ENCODE measurements around the gene ZRSR2. TPM values are rescaled to one million over a fixed set of nuclear protein-coding genes. Genes with fewer than 3 reads are reported as not detected.

The ZRSR2 gene
- total RNA-seq, 1 experiment from 2014 or later: 4.6 TPM

- H3K4me1 ChIP-seq (ENCODE audit: control insufficient read depth in 1 of 2, insufficient read depth in 2 of 2, low read length in 2 of 2): no peaks in the 10 kb centered on the region
- no peak overlapping the region for H3K9ac ChIP-seq (ENCODE audit: low read length)
- H3K4me3 ChIP-seq (replicated peaks in 1 of 2; ENCODE audit: low read depth in 1 of 2, low read length in 2 of 2): no peak overlapping the region
- intact Hi-C loops (cut with micrococcal nuclease): no loop called here
- TF ChIP-seq POLR2A (IDR thresholded peaks at IDR 0.05; ENCODE audit: borderline replicate concordance, extremely low read depth, insufficient read depth, insufficient read length) (no peak), CTCF (IDR thresholded peaks at IDR 0.05 in 2 of 3, conservative IDR thresholded peaks at IDR 0.05 in 1 of 3; ENCODE audit: borderline replicate concordance in 1 of 3, insufficient read depth in 1 of 3, low read depth in 2 of 3, low read length in 2 of 3) (no peak), CEBPB (IDR thresholded peaks at IDR 0.05; ENCODE audit: low read depth) (no peak), FOSL1 (IDR thresholded peaks at IDR 0.05; ENCODE audit: low read depth) (no peak), JUND (IDR thresholded peaks at IDR 0.05) (no peak), ZFX (IDR thresholded peaks at IDR 0.05) (no peak), SIN3A (IDR thresholded peaks at IDR 0.05; ENCODE audit: low read depth) (no peak), EZH2phosphoT487 (IDR thresholded peaks at IDR 0.05; ENCODE audit: borderline replicate concordance) (no peak), REST (IDR thresholded peaks at IDR 0.05; ENCODE audit: low read depth) (no peak), RAD21 (IDR thresholded peaks at IDR 0.05; ENCODE audit: low read depth) (no peak), TCF7L2 (IDR thresholded peaks at IDR 0.05; ENCODE audit: borderline replicate concordance, extremely low read depth, insufficient read depth, insufficient read length) (no peak), YY1 (IDR thresholded peaks at IDR 0.05; ENCODE audit: extremely low read depth, insufficient replicate concordance, low read depth, low read length) (no peak), SRF (IDR thresholded peaks at IDR 0.05; ENCODE audit: low read depth) (no peak), SP1 (IDR thresholded peaks at IDR 0.05; ENCODE audit: low read depth) (no peak), EGR1 (IDR thresholded peaks at IDR 0.05; ENCODE audit: low read depth) (no peak), ZNF274 (IDR thresholded peaks at IDR 0.05; ENCODE audit: low read depth, low read length) (no peak)
- TF ChIP-seq, protein P1, sequence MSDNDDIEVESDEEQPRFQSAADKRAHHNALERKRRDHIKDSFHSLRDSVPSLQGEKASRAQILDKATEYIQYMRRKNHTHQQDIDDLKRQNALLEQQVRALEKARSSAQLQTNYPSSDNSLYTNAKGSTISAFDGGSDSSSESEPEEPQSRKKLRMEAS (IDR thresholded peaks at IDR 0.05): no peak
- TF ChIP-seq, protein P2, sequence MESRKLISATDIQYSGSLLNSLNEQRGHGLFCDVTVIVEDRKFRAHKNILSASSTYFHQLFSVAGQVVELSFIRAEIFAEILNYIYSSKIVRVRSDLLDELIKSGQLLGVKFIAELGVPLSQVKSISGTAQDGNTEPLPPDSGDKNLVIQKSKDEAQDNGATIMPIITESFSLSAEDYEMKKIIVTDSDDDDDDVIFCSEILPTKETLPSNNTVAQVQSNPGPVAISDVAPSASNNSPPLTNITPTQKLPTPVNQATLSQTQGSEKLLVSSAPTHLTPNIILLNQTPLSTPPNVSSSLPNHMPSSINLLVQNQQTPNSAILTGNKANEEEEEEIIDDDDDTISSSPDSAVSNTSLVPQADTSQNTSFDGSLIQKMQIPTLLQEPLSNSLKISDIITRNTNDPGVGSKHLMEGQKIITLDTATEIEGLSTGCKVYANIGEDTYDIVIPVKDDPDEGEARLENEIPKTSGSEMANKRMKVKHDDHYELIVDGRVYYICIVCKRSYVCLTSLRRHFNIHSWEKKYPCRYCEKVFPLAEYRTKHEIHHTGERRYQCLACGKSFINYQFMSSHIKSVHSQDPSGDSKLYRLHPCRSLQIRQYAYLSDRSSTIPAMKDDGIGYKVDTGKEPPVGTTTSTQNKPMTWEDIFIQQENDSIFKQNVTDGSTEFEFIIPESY (IDR thresholded peaks at IDR 0.05; ENCODE audit: extremely low read depth, insufficient replicate concordance, low read length): no peak
- no peaks in the 10 kb centered on the region for H3K9me2 ChIP-seq (ENCODE audit: insufficient read depth)
- no peaks in the 10 kb centered on the region for H3K27me3 ChIP-seq (ENCODE audit: insufficient read depth, low read length)
- ChIA-PET CTCF (no interaction called here), POLR2A (no interaction called here), RAD21 (ENCODE audit: low non-redundant PET in 1 of 2, low total read pairs in 2 of 2, uncharacterized antibody in 2 of 2, unreplicated experiment in 2 of 2) (no interaction called here)
- H3K27ac ChIP-seq (ENCODE audit: low read depth, low read length): no peak overlapping the region
- BruUV-seq (replicated peaks): no TSS peak
- no peak overlapping the region for H3K4me2 ChIP-seq (ENCODE audit: low read length)
- DNase-seq (ENCODE audit: low read depth, low spot score) (no peak), ATAC-seq (no peak)
- H3K79me2 ChIP-seq (ENCODE audit: insufficient read depth, low read length): no peaks in the 10 kb centered on the region
- no peak overlapping the region for H2AFZ ChIP-seq (ENCODE audit: low read depth, low read length, poor library complexity, severe bottlenecking)
- H3K9me3 ChIP-seq (ENCODE audit: control insufficient read depth in 1 of 2, insufficient read depth in 1 of 2, low read depth in 1 of 2, low read length in 2 of 2): no peaks in the 10 kb centered on the region
- no peaks in the 10 kb centered on the region for H4K20me1 ChIP-seq (ENCODE audit: insufficient read depth)
- no peaks in the 10 kb centered on the region; a peak in 1 of 4 replicates for H3K36me3 ChIP-seq (ENCODE audit: control insufficient read depth in 1 of 2, insufficient read depth in 2 of 2, low read length in 2 of 2)
These were observed 51.7 kb downstream of the ZRSR2 start for GRCh38 chrX:15841853-15842516.

Data from HCT116 (cell line).